Suprapubic skin (tissue), 4 donors: ENCODE results near the gene ZNF674.

Experiments used
- CTCF ChIP-seq, 2 donors: fragments of 200-600 bp in 1 of 2; fragments of 450-650 bp in 1 of 2; sonication (generic) in 1 of 2; IDR thresholded peaks; one replicate each; pipeline ENCODE4 v1.5.1; 2016 to 2019; ENCODE audit warnings: antibody characterized with exemption in 2 of 2, mild to moderate bottlenecking in 1 of 2, moderate library complexity in 1 of 2
- EP300 ChIP-seq: sonication (generic); formaldehyde crosslinking; IDR thresholded peaks from one replicate; pipeline ENCODE4 v1.6.1; 2017; ENCODE audit warnings: antibody characterized with exemption
- POLR2A ChIP-seq, 2 donors: fragments of 450-650 bp; IDR thresholded peaks; one replicate each; pipeline ENCODE4 v1.6.1; 2017; ENCODE audit warnings: antibody characterized with exemption in 2 of 2, mild to moderate bottlenecking in 2 of 2, moderate library complexity in 2 of 2
- POLR2AphosphoS5 ChIP-seq, 3 donors: sonication (generic); formaldehyde crosslinking; IDR thresholded peaks; one replicate each; pipeline ENCODE4 v1.6.1; 2017; ENCODE audit warnings: antibody characterized with exemption in 3 of 3

- TF ChIP-seq CTCF (IDR thresholded peaks at IDR 0.05) (no peak), POLR2AphosphoS5 (IDR thresholded peaks at IDR 0.05) (no peak), POLR2A (IDR thresholded peaks at IDR 0.05) (no peak), EP300 (no peak)
Measured at GRCh38 chrX:46463682-46464081, 81.5 kb downstream of the ZNF674 start.
